Memory B cell (primary cell): ENCODE results near the gene CENPB.
A peak's percentile ranks its signal among the peaks of the same experiment; 100 is the strongest.
"Not testable (repeated sequence)": the region's sequence is repeated elsewhere in the genome, so short reads cannot be mapped to it uniquely, and the experiment has no call there.

Experiments
- ATAC-seq: fragments of 150-1000 bp; cut with Tn5 transposase; 2 replicates; pipeline ENCODE4 v1.10.0; 2021; ENCODE audit warnings: low read depth, mild to moderate bottlenecking, moderate library complexity
- DNase-seq, 2 donors: peaks; one replicate each; pipeline ENCODE4 v3.0.0; 2022; ENCODE audit warnings: low spot score in 2 of 2
- H3K27ac Mint-ChIP-seq: one replicate; pipeline ENCODE4 v1.8.0; 2022; ENCODE audit warnings: mild to moderate bottlenecking, moderate library complexity, mixed read lengths
- H3K27me3 Mint-ChIP-seq: one replicate; pipeline ENCODE4 v1.8.0; 2022; ENCODE audit warnings: mixed read lengths
- H3K36me3 Mint-ChIP-seq: one replicate; pipeline ENCODE4 v1.8.0; 2022; ENCODE audit warnings: mild to moderate bottlenecking, mixed read lengths
- H3K4me1 Mint-ChIP-seq: one replicate; pipeline ENCODE4 v1.8.0; 2022; ENCODE audit warnings: mixed read lengths
- H3K4me3 Mint-ChIP-seq: one replicate; pipeline ENCODE4 v1.8.0; 2022; ENCODE audit warnings: mild to moderate bottlenecking, moderate library complexity, mixed read lengths
- H3K9me3 Mint-ChIP-seq: one replicate; pipeline ENCODE4 v1.8.0; 2022; ENCODE audit warnings: mixed read lengths

Gene CENPB

DNA sequence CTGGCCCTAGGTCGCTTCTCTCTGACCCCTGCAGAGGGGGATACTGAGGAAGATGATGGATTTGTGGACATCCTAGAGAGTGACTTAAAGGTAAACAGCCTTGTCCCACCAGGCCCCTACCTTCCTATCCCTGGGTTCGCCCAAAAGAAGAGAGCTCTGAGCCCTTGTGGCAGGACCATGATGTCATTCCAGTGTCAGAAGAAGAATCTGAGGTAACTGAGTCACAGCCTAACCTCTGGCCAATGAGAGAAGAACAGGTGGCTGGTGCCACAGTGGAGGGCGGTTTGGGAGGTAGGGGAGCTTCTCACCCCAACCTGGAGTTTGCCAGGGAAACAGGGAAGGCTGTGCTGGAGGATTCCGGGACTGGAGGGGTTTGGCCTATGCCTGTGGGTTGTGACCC lies 14.8 kb upstream of the CENPB start:
- peak overlapping the region; percentile 91 for H3K27ac Mint-ChIP-seq
- ATAC-seq (no peak), DNase-seq (no peak)
- H3K27me3 Mint-ChIP-seq: no peaks in the 10 kb centered on the region
- peaks cover 53% of the 10 kb centered on the region for H3K4me1 Mint-ChIP-seq
- H3K9me3 Mint-ChIP-seq: no peaks in the 10 kb centered on the region
- H3K4me3 Mint-ChIP-seq: no peak overlapping the region
- H3K36me3 Mint-ChIP-seq: peaks cover 30% of the 10 kb centered on the region

DNA sequence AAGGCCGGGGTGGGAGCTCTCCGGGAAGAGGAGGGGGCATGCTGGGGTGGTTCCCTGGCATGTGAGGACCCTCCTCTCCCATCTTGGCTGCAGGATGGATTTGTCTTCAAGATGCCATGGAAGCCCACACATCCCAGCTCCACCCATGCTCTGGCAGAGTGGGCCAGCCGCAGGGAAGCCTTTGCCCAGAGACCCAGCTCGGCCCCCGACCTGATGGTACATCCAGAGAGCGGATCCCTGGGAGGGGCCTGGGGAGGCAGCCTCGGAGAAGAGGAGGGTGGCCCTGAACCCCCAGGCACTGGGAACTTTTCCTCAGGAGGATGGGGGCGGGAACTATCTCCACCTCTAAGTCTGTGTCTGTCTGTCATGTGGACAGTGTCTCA lies 14.3 kb upstream of the CENPB start:
- Mint-ChIP-seq H3K27me3 (no peaks in the 10 kb centered on the region), H3K27ac (peak overlapping the region; percentile 91), H3K4me3 (no peak overlapping the region), H3K9me3 (no peaks in the 10 kb centered on the region), H3K4me1 (peaks cover 53% of the 10 kb centered on the region), H3K36me3 (peaks cover 28% of the 10 kb centered on the region)
- DNase-seq: no peak
- no peak for ATAC-seq

DNA sequence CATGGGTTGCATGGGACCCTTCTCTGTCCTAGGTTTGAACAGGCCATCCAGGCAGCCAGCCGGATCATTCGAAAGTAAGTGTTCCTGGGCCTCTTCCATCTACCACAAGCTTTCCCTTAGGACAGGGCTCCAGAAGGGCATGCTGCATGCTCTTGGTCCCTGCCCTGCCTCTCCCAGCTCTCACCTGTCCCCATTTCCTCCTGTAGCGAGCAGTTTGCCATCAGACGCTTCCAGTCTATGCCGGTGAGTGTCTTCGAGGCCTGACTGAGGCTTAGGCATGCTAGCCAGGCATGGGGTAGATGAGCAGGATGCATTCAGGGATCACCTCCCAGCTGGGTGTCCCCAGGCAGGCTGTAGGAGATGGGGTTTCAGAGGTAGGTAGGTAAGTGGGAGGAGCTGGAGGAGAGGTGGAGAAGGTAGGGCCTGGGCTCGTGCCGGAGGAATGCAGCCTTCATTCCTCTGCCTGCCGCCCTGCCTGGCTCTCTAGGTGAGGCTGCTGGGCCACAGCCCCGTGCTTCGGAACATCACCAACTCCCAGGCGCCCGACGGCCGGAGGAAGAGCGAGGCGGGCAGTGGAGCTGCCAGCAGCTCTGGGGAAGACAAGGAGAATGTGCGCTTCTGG lies 13.8 kb upstream of the CENPB start:
- Mint-ChIP-seq H3K27me3 (no peaks in the 10 kb centered on the region), H3K9me3 (no peaks in the 10 kb centered on the region), H3K36me3 (peaks cover 24% of the 10 kb centered on the region), H3K27ac (peak overlapping the region; percentile 91), H3K4me1 (peaks cover 53% of the 10 kb centered on the region), H3K4me3 (peak overlapping the region; percentile 74)
- DNase-seq (no peak), ATAC-seq (no peak)

DNA sequence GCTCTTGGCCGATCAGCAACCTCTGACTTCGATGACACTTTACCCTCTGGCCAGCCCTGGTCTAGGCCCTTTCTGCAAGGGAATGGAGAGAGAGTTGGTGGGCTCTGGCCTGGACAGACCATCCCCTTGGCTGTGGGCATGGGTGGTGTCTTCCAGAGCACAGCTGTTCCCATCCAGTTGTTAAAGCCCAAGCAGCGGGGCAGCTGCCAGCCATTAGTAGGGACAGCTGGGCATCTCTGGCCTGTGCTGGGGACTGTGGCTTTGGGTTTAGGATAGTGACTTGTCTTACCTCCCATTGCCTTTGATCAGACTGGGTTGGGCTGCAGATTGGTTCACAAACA lies 12.3 kb upstream of the CENPB start:
- DNase-seq: no peak
- H3K27ac Mint-ChIP-seq: peak overlapping the region; percentile 91
- no peak for ATAC-seq
- H3K9me3 Mint-ChIP-seq: no peaks in the 10 kb centered on the region
- H3K4me1 Mint-ChIP-seq: peaks cover 47% of the 10 kb centered on the region
- H3K27me3 Mint-ChIP-seq: no peaks in the 10 kb centered on the region
- H3K4me3 Mint-ChIP-seq: peak overlapping the region; percentile 74
- H3K36me3 Mint-ChIP-seq: peaks cover 15% of the 10 kb centered on the region

DNA sequence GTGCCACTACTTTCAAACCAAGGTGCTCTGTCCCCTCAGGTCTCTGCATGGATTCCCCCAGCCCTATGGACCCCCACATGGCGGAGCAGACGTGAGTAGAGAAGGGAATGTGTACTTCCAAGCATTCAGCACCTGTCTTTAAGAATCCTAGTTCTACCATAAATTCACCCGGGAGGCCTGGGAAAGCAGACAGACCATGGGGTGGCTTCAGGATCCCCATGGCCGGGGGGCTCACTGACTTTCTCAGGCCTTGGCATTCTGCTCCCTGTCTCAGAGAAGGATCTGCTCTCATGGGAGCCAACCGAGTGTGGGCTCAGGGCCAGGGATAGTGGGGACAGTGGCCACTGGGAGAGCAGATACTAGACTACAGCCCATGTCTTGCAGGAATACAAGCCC lies 11.8 kb upstream of the CENPB start:
- DNase-seq (no peak), ATAC-seq (no peak)
- Mint-ChIP-seq H3K9me3 (no peaks in the 10 kb centered on the region), H3K36me3 (peaks cover 10% of the 10 kb centered on the region), H3K4me1 (peaks cover 46% of the 10 kb centered on the region), H3K27ac (peak overlapping the region; percentile 91), H3K4me3 (peak overlapping the region; percentile 91), H3K27me3 (no peaks in the 10 kb centered on the region)

DNA sequence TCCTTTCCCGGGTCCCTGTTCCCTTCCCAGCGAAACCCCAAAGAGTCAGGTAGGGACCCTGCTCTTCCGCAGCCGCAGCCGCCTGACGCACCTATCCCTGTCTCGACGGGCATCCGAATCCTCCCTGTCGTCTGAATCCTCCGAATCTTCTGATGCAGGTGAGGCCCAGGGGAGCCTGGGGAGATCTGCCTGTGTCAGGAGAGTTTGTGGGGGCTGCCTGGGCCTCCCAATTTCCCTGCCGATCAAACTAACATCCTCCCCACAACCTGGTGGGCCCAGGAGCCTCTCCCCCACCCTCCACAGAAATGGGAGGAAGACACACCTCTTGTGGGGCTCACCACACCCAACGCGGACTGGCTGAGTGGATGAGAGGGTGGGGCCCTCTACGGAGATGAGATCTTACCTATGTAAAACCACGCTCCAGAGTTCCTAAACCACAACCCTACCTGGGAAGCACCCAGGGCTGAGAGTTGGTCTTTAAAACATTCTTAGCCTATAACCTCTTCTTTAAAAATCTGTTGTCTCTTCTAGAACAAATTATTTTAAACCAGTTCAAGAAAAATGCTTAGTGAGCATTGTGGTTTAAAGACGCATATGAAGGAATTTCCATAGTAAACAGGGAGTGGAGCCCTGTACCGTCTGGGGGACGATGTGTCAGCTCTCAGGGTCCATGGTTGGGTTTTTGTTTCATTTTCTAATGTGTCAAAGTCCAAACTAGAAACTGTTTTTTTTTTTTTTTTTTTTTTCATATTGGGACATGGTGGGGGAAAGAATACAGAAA lies 11.2 kb upstream of the CENPB start:
- ATAC-seq (no peak), DNase-seq (no peak)
- Mint-ChIP-seq H3K27me3 (no peaks in the 10 kb centered on the region), H3K4me1 (peaks cover 44% of the 10 kb centered on the region), H3K4me3 (peak overlapping the region; percentile 91), H3K36me3 (peaks cover 7% of the 10 kb centered on the region), H3K9me3 (no peaks in the 10 kb centered on the region), H3K27ac (peak overlapping the region; percentile 91)

DNA sequence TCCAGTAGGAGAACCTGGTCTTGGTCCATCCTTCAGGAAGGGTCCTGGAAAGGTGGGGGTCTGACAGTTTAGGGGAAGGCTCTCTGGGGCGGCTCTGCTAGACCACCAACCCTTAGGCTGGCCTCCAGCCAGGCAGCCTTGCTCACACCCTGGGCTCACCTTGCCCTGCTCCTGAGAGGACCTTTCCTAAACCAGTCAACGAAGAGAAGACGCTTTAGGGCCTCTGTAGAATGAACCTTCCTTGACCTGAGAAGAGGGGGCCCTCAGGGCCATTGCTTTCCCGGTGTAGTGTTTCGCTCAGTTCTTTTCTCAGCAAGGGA lies 10.6 kb upstream of the CENPB start:
- DNase-seq: no peak
- Mint-ChIP-seq H3K4me1 (peaks cover 40% of the 10 kb centered on the region), H3K27me3 (no peaks in the 10 kb centered on the region), H3K27ac (peak overlapping the region; percentile 53), H3K36me3 (peaks cover 2% of the 10 kb centered on the region), H3K4me3 (peak overlapping the region; percentile 91), H3K9me3 (no peaks in the 10 kb centered on the region)
- ATAC-seq: no peak

DNA sequence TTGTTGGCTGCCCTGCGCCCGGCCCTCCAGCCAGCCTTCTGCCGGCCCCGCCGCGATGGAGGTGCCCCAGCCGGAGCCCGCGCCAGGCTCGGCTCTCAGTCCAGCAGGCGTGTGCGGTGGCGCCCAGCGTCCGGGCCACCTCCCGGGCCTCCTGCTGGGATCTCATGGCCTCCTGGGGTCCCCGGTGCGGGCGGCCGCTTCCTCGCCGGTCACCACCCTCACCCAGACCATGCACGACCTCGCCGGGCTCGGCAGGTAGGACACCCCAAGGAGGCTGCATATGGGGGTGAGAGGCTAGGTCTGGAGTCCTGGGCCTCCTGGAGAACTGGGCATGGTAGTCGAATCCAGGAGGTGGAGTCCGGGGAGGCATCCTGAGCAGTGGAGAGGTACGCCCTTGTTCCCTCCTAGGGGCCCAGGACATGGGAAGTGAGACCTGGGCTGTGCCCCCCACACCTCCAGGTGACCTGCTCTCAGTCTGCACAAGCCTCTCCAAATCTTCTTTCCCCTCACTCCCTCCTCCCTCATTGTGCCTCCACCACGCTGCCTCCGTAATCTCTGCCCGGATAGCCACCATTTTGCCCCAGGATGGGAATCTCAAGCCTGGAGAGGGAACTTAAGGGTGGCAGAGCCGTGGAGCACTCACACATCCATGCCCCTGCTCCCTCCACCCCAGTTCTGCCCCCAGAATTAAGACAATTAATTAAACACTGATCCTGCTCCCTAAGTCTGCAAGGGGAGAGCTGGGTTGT lies 10.1 kb upstream of the CENPB start:
- DNase-seq (no peak), ATAC-seq (no peak)
- Mint-ChIP-seq H3K9me3 (no peaks in the 10 kb centered on the region), H3K4me3 (peak overlapping the region; percentile 91), H3K27me3 (no peaks in the 10 kb centered on the region), H3K4me1 (peaks cover 40% of the 10 kb centered on the region), H3K27ac (peak overlapping the region; percentile 53), H3K36me3 (peaks cover 2% of the 10 kb centered on the region)

DNA sequence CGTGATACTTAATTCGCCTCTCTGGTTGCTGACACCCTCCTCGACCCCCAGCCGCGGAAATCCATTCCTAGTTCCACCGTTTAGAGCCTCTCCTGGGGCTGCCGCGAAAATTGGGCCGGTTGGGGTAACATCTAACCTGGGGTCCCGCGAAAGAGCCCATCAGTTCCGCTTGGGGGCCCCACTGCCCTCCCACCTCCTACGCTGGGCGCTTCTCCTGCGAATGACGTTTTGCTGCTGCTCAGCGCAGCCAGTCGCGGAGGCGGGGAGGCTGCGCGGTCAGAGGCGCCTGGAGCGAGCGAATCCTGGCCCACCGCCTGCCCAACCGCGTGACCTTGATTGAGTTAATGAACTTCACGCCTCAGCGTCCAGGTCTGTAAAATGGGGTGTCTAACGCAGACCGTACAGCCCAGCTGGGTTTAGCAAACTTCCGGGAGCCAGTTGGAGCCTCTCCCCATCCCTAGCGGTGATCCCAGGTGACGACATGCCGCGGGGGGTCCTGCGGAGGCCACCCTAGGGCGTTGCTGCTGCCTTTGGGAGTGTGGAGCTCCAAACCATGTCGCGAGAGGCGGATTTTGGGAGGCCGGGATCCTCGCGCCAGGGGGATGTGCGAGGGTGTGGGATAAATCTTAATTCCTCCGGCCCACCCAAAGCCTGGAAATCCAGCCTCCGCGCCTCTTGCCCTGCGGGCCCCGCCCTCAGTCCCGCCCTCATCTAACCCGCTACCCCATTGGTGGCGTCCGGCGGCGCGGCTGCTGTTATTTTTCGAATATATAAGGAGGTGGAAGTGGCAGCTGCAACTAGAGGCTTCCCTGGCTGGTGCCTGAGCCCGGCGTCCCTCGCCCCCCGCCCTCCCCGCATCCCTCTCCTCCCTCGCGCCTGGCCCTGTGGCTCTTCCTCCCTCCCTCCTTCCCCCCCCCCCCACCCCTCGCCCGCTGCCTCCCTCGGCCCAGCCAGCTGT lies 9.2 kb upstream of the CENPB start, which contains the start of gene CDC25B:
CDC25B (plus strand) TSS at position 800 of the 958 bp plus-strand sequence. CDS start 222 bp downstream, outside the sequence.
- Mint-ChIP-seq H3K27ac (peak within 1 kb of the TSS; percentile 94), H3K4me1 (peaks cover 40% of the 10 kb centered on the region), H3K4me3 (peak within 1 kb of the TSS; percentile 91), H3K9me3 (no peaks in the 10 kb centered on the region), H3K36me3 (peaks cover 2% of the 10 kb centered on the region), H3K27me3 (no peaks in the 10 kb centered on the region)
- DNase-seq: peak; percentile 67 to 75
- ATAC-seq: peak; percentile 78

DNA sequence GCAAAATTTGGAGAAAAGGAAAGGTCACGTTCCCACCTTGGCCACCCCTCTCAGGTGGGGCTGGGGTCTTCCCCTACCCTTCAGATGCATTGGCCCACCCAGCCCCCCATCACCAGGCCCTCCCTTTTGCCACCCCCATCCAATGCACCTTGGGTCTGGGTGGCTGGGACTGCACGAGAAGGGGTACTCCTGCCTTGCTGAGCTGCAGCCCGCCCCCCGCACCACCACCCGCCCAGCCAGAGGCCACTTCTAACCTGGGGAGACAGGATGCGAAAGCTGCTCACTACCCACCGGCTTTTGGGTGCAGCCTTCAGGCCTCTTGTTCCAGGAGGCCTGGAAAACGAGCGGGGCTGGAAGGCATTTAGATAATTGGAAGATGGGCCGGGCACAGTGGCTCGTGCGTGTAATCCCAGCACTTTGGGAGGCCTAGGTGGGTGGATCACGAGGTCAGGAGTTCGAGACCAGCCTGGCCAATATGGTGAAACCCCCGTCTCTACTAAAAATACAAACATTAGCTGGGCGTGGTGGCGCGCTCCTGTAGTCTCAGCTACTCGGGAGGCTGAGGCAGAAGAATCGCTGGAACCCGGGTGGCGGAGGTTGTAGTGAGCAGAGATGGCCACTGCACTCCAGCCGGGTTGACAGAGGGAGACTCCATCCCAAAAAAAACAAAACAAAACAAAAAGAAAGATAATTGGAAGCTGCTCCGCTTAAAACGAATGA lies 8.3 kb upstream of the CENPB start:
- no peaks in the 10 kb centered on the region for H3K36me3 Mint-ChIP-seq
- DNase-seq (no peak), ATAC-seq (no peak)
- H3K27ac Mint-ChIP-seq: no peak overlapping the region
- peaks cover 32% of the 10 kb centered on the region for H3K4me1 Mint-ChIP-seq
- no peaks in the 10 kb centered on the region for H3K27me3 Mint-ChIP-seq
- peak overlapping the region; percentile 91 for H3K4me3 Mint-ChIP-seq
- H3K9me3 Mint-ChIP-seq: no peaks in the 10 kb centered on the region

DNA sequence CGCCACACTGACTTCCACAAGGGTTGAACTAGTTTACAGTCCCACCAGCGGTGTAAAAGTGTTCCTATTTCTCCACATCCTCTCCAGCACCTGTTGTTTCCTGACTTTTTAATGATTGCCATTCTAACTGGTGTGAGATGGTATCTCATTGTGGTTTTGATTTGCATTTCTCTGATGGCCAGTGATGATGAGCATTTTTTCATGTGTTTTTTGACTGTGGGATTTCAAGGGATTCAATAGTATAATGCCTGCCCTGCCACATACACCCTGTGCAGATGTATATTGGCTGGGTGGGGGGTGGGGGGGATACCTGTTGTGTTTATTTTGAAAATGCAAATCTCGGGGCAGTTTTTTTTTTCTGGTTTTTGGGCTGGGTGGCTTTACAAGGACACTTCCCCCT lies 7.6 kb upstream of the CENPB start:
- peaks cover 26% of the 10 kb centered on the region for H3K4me1 Mint-ChIP-seq
- H3K36me3 Mint-ChIP-seq, ATAC-seq, H3K4me3 Mint-ChIP-seq, H3K9me3 Mint-ChIP-seq, H3K27me3 Mint-ChIP-seq, H3K27ac Mint-ChIP-seq, DNase-seq: not testable (repeated sequence)

DNA sequence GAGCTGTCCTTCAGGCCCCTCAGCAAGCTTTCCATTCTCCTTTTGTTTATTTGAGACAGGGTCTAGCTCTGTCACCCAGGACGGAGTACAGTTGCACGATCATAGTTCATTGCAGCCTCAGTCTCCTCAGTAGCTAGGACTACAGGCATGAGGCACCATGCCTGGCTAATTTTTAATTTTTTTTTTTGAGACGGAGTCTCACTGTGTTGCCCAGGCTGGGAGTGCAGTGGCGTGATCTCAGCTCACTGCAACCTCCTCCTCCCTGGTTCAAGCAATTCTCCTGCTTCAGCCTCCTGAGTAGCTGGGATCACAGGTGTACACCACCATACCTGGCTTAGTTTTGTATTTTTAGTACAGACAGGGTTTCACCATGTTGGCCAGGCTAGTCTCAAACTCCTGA lies 2.7 kb upstream of the CENPB start:
- not testable (repeated sequence) for H3K27me3 Mint-ChIP-seq, DNase-seq, ATAC-seq, H3K36me3 Mint-ChIP-seq, H3K9me3 Mint-ChIP-seq, H3K4me3 Mint-ChIP-seq
- H3K4me1 Mint-ChIP-seq: peaks cover 18% of the 10 kb centered on the region
- peak overlapping the region; percentile 39 for H3K27ac Mint-ChIP-seq

DNA sequence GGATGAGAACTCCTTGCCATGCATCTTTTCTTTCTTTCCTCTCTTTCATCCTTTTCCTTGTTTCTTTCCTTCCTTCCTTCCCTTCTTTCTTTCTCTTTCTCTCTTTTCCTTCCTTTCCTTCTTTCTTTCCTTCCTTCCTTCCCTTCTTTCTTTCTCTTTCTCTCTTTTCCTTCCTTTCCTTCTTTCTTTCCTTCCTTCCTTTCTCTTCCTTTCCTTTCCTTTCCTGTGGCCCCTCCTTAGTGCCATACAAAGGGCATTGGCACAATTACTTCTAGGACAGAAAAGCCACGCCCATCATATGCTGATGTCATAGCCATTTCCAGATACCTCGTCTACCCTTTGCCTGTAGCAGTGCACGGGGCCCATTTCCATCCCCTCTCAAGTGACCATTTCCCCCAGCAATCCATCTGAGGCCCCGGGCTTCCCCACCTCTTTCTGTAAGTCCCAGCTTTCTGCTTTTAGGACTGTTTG lies 2.2 kb upstream of the CENPB start:
- no peak for ATAC-seq
- Mint-ChIP-seq H3K27me3 (no peaks in the 10 kb centered on the region), H3K36me3 (peaks cover 4% of the 10 kb centered on the region), H3K4me3 (peak overlapping the region; percentile 49), H3K4me1 (peaks cover 18% of the 10 kb centered on the region), H3K9me3 (no peaks in the 10 kb centered on the region), H3K27ac (peak overlapping the region; percentile 39)
- DNase-seq: no peak
